HepG2 (cell line): ENCODE results near the gene ALMS1. TPM values are rescaled to one million over a fixed set of nuclear protein-coding genes. Genes with fewer than 3 reads are reported as not detected.

Experiments used
- CHD2 ChIP-seq: IDR thresholded peaks from 2 replicates; pipeline ENCODE4 v1.6.1; 2011; ENCODE audit warnings: low read depth, low read length, improper control_type of control experiment
- JDP2 ChIP-seq: sonication (generic); formaldehyde crosslinking; IDR thresholded peaks from 2 replicates; pipeline ENCODE4 v1.8.1; 2022; ENCODE audit warnings: missing genetic modification reagents, borderline replicate concordance
- JUND ChIP-seq: sonication (generic); formaldehyde crosslinking; IDR thresholded peaks from 2 replicates; pipeline ENCODE4 v1.8.0; 2022; ENCODE audit warnings: mild to moderate bottlenecking, missing genetic modification reagents
- MED1 ChIP-seq: sonication (generic); formaldehyde crosslinking; IDR thresholded peaks from 2 replicates; pipeline ENCODE4 v1.4.0; 2020; ENCODE audit warnings: missing genetic modification reagents
- NONO ChIP-seq, 2 experiments: fragments of 450-650 bp in 1 of 2; sonication (generic) in 1 of 2; formaldehyde crosslinking in 1 of 2; IDR thresholded peaks in 1 of 2; conservative IDR thresholded peaks in 1 of 2; 2 replicates each; pipeline versions ENCODE4 v1.6.1 to v1.8.0; 2017 to 2022; ENCODE audit warnings: mild to moderate bottlenecking in 1 of 2, missing genetic modification reagents in 1 of 2, moderate library complexity in 1 of 2
- POLR2A ChIP-seq, 2 experiments: IDR thresholded peaks; 2 replicates each; pipeline ENCODE4 v1.6.1; 2011; ENCODE audit warnings: low read depth in 2 of 2, low read length in 2 of 2, mild to moderate bottlenecking in 1 of 2, moderate library complexity in 1 of 2; ENCODE audit not compliant: insufficient read depth in 1 of 2
- RBAK ChIP-seq: sonication (generic); formaldehyde crosslinking; IDR thresholded peaks from 2 replicates; pipeline ENCODE4 v1.5.1; 2020; ENCODE audit warnings: mild to moderate bottlenecking, missing genetic modification reagents
- RELA ChIP-seq: sonication (generic); formaldehyde crosslinking; IDR thresholded peaks from 2 replicates; pipeline ENCODE4 v1.4.0; 2020; ENCODE audit warnings: missing genetic modification reagents
- REXO4 ChIP-seq: sonication (generic); formaldehyde crosslinking; IDR thresholded peaks from 2 replicates; pipeline ENCODE4 v1.8.0; 2022; ENCODE audit warnings: missing genetic modification reagents, mild to moderate bottlenecking, borderline replicate concordance
- SATB2 ChIP-seq: sonication (generic); formaldehyde crosslinking; IDR thresholded peaks from 2 replicates; pipeline ENCODE4 v1.5.0; 2020; ENCODE audit warnings: missing genetic modification reagents
- SIX1 ChIP-seq: sonication (generic); formaldehyde crosslinking; IDR thresholded peaks from 2 replicates; pipeline ENCODE4 v1.4.0; 2020; ENCODE audit warnings: missing genetic modification reagents, borderline replicate concordance
- SP2 ChIP-seq: sonication (generic); formaldehyde crosslinking; IDR thresholded peaks from 2 replicates; pipeline ENCODE4 v1.5.1; 2020; ENCODE audit warnings: mild to moderate bottlenecking, missing genetic modification reagents
- SSRP1 ChIP-seq: IDR thresholded peaks from 2 replicates; pipeline ENCODE4 v1.6.1; 2016; ENCODE audit warnings: control low read depth
- TFDP2 ChIP-seq: sonication (generic); formaldehyde crosslinking; IDR thresholded peaks from 2 replicates; pipeline ENCODE4 v1.4.0; 2020; ENCODE audit warnings: missing genetic modification reagents
- ZBTB1 ChIP-seq: sonication (generic); formaldehyde crosslinking; IDR thresholded peaks from 2 replicates; pipeline ENCODE4 v1.4.0; 2020; ENCODE audit warnings: missing genetic modification reagents, borderline replicate concordance
- ZBTB3 ChIP-seq: sonication (generic); formaldehyde crosslinking; IDR thresholded peaks from 2 replicates; pipeline ENCODE4 v1.4.0; 2020; ENCODE audit warnings: low read depth, mild to moderate bottlenecking, moderate library complexity, missing genetic modification reagents, borderline replicate concordance
- ZFP1 ChIP-seq: IDR thresholded peaks from 2 replicates; pipeline ENCODE4 v1.6.1; 2016
- ZNF142 ChIP-seq: sonication (generic); formaldehyde crosslinking; IDR thresholded peaks from 2 replicates; pipeline ENCODE4 v1.4.0; 2020; ENCODE audit warnings: missing genetic modification reagents
- ZNF33A ChIP-seq: sonication (generic); formaldehyde crosslinking; IDR thresholded peaks from 2 replicates; pipeline ENCODE4 v1.5.1; 2020; ENCODE audit warnings: missing genetic modification reagents, mild to moderate bottlenecking, moderate library complexity, borderline replicate concordance
- ZNF577 ChIP-seq: sonication (generic); formaldehyde crosslinking; IDR thresholded peaks from 2 replicates; pipeline ENCODE4 v1.4.0; 2020; ENCODE audit warnings: mild to moderate bottlenecking, low read depth, missing genetic modification reagents, borderline replicate concordance
- ZNF800 ChIP-seq: sonication (generic); formaldehyde crosslinking; IDR thresholded peaks from 2 replicates; pipeline ENCODE4 v1.4.0; 2020; ENCODE audit warnings: missing genetic modification reagents
- ZSCAN30 ChIP-seq: sonication (generic); formaldehyde crosslinking; IDR thresholded peaks from 2 replicates; pipeline ENCODE4 v1.5.0; 2020; ENCODE audit warnings: mild to moderate bottlenecking, missing genetic modification reagents
- polyA plus RNA-seq, 8 experiments: library from polyadenylated mRNA; depleted of rRNA in 3 of 8; stranded (reverse) in 7 of 8; unstranded in 1 of 8; fragments of >200 nt; fragmentation: Illumina TruSeq in 4 of 8; extraction: Trizol in 4 of 8; gene quantifications; 2 replicates each; pipeline versions ENCODE4 v1.2.1 to v1.2.3, GENCODE V29; 2011 to 2016; ENCODE audit warnings: low read depth in 4 of 8, missing spikeins in 1 of 8, mixed read lengths in 1 of 8; ENCODE audit not compliant: insufficient read depth in 1 of 8
- total RNA-seq, 5 experiments: library from RNA; depleted of rRNA; stranded (reverse); fragments of >200 nt; fragmentation: Illumina TruSeq; extraction: Trizol; gene quantifications; 2 replicates each; pipeline ENCODE4 v1.2.3, GENCODE V29; 2016; ENCODE audit warnings: low read depth in 1 of 5

The ALMS1 gene
- total and polyA plus RNA-seq, 2 of the 13 experiments (the other 11 are each of a cell fraction or from before 2014, with no cell fraction given) = 12.9 to 21.2 TPM

- TF ChIP-seq ZNF800 (CRISPR knock-in tag) (peak; percentile 60; the same call in 1 of the 2 replicates), ZBTB1 (no peak; the same call in 1 of the 2 replicates), JDP2 (CRISPR knock-in tag) (no peak), TFDP2 (CRISPR knock-in tag) (peak; percentile 90), RELA (CRISPR knock-in tag) (no peak), MED1 (CRISPR knock-in tag) (no peak), REXO4 (no peak), ZBTB3 (CRISPR knock-in tag) (no peak), ZNF142 (CRISPR knock-in tag) (no peak), SATB2 (no peak), CHD2 (peak; percentile 69; the same call in 1 of the 2 replicates), SIX1 (CRISPR knock-in tag) (no peak), SP2 (CRISPR knock-in tag) (peak; percentile 50), ZNF577 (CRISPR knock-in tag) (no peak), ZNF33A (CRISPR knock-in tag) (no peak), ZFP1 (0 out of 2 replicates have a peak, but pooled peaks have one; percentile 43), POLR2A (IDR thresholded peaks at IDR 0.05; ENCODE audit: insufficient read depth in 1 of 2, low read depth in 2 of 2, low read length in 2 of 2) (peak; percentile 60 to 76), RBAK (CRISPR knock-in tag) (0 out of 2 replicates have a peak, but pooled peaks have one; percentile 37), ZSCAN30 (CRISPR knock-in tag) (peak; percentile 93), JUND (CRISPR knock-in tag) (peak; percentile 50), NONO (IDR thresholded peaks at IDR 0.05) (no peak), NONO (CRISPR knock-in tag; conservative IDR thresholded peaks at IDR 0.05) (peak; percentile 5; the same call in 1 of the 2 replicates), SSRP1 (CRISPR knock-in tag) (no peak)
These were observed at the start of gene ALMS1 (continued) for GRCh38 chr2:73385504-73386341.
